Osteocyte (in vitro differentiated cells): ENCODE data around the gene SLC5A10. TPM values are rescaled to one million over a fixed set of nuclear protein-coding genes. Genes with fewer than 3 reads are reported as not detected.

Experiments used
- DNase-seq: peaks from one replicate; pipeline ENCODE4 v3.0.0; 2021; ENCODE audit warnings: mixed read lengths; ENCODE audit not compliant: unreplicated experiment; ENCODE audit errors: extremely low spot score
- H3K27ac Mint-ChIP-seq: one replicate; pipeline ENCODE4 v1.8.0; 2021; ENCODE audit warnings: mild to moderate bottlenecking, mixed read lengths; ENCODE audit not compliant: unreplicated experiment
- H3K27me3 Mint-ChIP-seq: one replicate; pipeline ENCODE4 v1.8.0; 2021; ENCODE audit warnings: mixed read lengths; ENCODE audit not compliant: unreplicated experiment
- H3K36me3 Mint-ChIP-seq: one replicate; pipeline ENCODE4 v1.8.0; 2021; ENCODE audit warnings: mixed read lengths; ENCODE audit not compliant: unreplicated experiment
- H3K4me1 Mint-ChIP-seq: one replicate; pipeline ENCODE4 v1.8.0; 2021; ENCODE audit warnings: mixed read lengths; ENCODE audit not compliant: unreplicated experiment
- H3K4me3 Mint-ChIP-seq: one replicate; pipeline ENCODE4 v1.8.0; 2021; ENCODE audit warnings: mild to moderate bottlenecking, moderate library complexity, mixed read lengths; ENCODE audit not compliant: unreplicated experiment
- H3K9me3 Mint-ChIP-seq: one replicate; pipeline ENCODE4 v1.8.0; 2021; ENCODE audit warnings: mixed read lengths; ENCODE audit not compliant: unreplicated experiment
- CTCF ChIP-seq: fragments of 200-600 bp; sonication (generic); IDR thresholded peaks from 2 replicates; pipeline ENCODE4 v1.5.0; 2021; ENCODE audit warnings: antibody characterized with exemption, mild to moderate bottlenecking, moderate library complexity
- long read RNA-seq: library from polyadenylated mRNA; unstranded; transcript quantifications from one replicate; pipeline ENCODE4 v2.0.0, GENCODE V29; 2021
- total RNA-seq: library from RNA; stranded (reverse); gene quantifications from 2 replicates; pipeline ENCODE4 v1.2.1, GENCODE V29; 2021

Gene SLC5A10
- not detected in 2 replicates for total RNA-seq
- long read RNA-seq = 0 reads

DNA sequence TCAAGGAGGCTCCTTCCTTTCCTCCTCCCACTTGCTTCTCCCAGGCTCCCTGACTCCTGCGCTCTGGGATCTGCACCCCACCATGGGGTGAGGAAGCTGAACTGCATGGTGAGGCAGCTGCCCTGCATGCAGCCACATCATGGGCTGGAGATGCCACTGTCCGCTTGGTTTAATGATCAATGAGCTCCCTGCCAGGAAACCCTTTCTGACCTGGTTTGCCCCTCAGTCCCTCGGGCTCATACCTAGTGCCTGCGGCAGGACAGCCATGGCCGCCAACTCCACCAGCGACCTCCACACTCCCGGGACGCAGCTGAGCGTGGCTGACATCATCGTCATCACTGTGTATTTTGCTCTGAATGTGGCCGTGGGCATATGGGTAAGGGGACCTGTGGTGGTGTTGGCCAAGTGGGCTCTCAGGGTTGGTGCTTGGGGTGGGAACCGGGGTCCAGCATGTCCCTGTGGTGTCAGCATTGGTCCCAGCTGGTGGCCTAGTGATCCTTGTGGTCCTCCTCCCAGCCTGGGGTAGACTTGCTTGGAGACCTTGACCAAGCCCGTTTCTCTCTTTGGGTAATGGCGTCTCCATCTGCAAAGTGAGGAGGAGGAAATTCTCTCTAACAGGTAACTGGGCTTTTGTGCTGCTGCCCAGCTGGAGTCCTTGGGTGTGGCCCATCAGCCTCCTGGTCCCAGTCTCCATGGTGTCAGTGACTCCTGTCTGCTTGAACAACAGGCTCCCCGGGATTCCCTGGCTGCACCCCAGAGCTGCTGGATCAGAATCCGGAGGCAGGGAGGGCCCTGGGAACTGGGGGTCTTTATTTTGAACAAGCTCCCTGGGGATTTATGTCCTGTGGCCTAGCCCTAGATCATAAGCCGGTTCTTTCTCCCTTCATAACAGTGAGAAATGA is at the start of gene SLC5A10:
Gene SLC5A10 (plus strand): TSS at position 225 of the 902 bp plus-strand sequence. CDS start 41 bp downstream, at position 266.
- Mint-ChIP-seq H3K27me3 (peaks cover 17% of the 10 kb centered on the region), H3K4me1 (no peaks in the 10 kb centered on the region), H3K4me3 (no peak within 1 kb of the TSS), H3K27ac (no peak within 1 kb of the TSS), H3K36me3 (no peaks in the 10 kb centered on the region), H3K9me3 (no peaks in the 10 kb centered on the region)
- DNase-seq = no peak
- TF ChIP-seq CTCF = no peak

DNA sequence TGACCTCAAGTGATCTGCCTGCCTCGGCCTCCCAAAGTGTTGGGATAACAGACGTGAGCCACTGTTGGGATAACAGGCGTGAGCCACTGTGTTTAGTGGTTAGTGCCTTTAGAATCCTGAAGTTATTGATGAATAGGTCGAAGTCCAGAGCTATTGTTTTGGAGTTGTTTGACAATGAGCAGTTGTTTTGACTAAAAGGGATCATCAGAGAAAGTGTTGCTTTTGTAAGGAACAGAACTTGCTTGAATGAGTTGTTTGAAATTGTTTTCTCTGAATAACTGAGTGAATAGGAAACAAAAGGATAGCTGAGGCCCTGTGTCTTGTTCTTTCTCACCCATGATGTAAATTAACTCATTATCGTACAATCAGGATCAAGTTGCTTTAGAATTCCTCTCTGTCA is 47.5 kb upstream of the SLC5A10 start:
- no peak for DNase-seq
- Mint-ChIP-seq H3K36me3 (peaks cover 34% of the 10 kb centered on the region), H3K27ac (no peak overlapping the region)

GRCh38 chr17:18905226-18905625 is 46.7 kb upstream of the SLC5A10 start:
- H3K27ac Mint-ChIP-seq = no peak overlapping the region

More for the DNA sequence above, 47.5 kb upstream of the SLC5A10 start:
- no peak overlapping the region for H3K4me3 Mint-ChIP-seq
- TF ChIP-seq CTCF = no peak
- no peaks in the 10 kb centered on the region for H3K9me3 Mint-ChIP-seq
- no peaks in the 10 kb centered on the region for H3K4me1 Mint-ChIP-seq
- H3K27me3 Mint-ChIP-seq = no peaks in the 10 kb centered on the region

DNA sequence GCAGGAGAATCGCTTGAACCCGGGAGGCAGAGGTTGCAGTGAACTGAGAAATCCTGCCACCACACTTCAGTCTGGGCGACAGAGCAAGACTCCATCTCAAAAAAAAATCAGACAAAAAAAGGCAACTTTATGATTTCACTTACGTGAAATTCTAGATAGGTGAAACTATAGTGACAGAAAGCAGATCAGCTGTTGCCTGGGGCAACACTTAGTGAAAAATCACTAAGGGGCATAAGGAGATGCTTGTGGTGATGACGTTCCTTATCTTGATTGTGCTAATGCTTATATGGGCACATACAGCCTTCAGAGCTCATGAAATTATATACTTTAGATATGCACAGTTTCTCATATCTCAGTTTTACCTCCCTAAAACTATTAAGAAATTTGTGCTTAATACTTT is 41.6 kb upstream of the SLC5A10 start:
- Mint-ChIP-seq H3K9me3 (no peaks in the 10 kb centered on the region), H3K27me3 (no peaks in the 10 kb centered on the region), H3K36me3 (peaks cover 37% of the 10 kb centered on the region), H3K4me3 (no peak overlapping the region), H3K27ac (no peak overlapping the region), H3K4me1 (no peaks in the 10 kb centered on the region)
- no peak for DNase-seq
- TF ChIP-seq CTCF = no peak

More at GRCh38 chr17:18905226-18905625, 46.7 kb upstream of the SLC5A10 start:
- no peak for TF ChIP-seq CTCF
- no peak for DNase-seq
- H3K4me1 Mint-ChIP-seq = no peaks in the 10 kb centered on the region
- H3K36me3 Mint-ChIP-seq = peaks cover 34% of the 10 kb centered on the region
- no peak overlapping the region for H3K4me3 Mint-ChIP-seq
- no peaks in the 10 kb centered on the region for H3K9me3 Mint-ChIP-seq
- H3K27me3 Mint-ChIP-seq = no peaks in the 10 kb centered on the region

DNA sequence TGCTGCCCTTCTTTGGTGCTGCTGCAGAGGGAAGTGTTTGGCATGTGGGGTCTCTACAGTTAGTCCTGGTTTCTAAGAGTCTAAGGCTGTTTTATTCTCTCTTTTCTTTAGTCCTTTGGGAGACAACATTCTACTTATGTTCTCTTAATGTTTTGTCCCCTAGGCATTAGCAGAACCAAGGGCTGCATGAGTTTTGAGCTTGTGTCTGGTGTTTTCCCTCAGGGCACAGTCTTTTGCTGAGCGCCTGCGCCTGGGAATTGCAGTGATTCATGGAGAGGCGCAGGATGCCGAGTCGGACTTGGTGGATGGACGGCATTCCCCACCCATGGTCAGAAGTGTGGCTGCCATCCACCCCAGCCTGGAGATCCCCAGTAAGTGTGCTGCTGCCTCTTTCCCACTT is 41.1 kb upstream of the SLC5A10 start:
- Mint-ChIP-seq H3K27ac (no peak overlapping the region), H3K36me3 (peaks cover 39% of the 10 kb centered on the region), H3K27me3 (no peaks in the 10 kb centered on the region), H3K4me1 (no peaks in the 10 kb centered on the region), H3K4me3 (no peak overlapping the region), H3K9me3 (no peaks in the 10 kb centered on the region)
- no peak for DNase-seq
- TF ChIP-seq CTCF = no peak
